ENCODE data around the gene DCC.

Gene DCC

DNA sequence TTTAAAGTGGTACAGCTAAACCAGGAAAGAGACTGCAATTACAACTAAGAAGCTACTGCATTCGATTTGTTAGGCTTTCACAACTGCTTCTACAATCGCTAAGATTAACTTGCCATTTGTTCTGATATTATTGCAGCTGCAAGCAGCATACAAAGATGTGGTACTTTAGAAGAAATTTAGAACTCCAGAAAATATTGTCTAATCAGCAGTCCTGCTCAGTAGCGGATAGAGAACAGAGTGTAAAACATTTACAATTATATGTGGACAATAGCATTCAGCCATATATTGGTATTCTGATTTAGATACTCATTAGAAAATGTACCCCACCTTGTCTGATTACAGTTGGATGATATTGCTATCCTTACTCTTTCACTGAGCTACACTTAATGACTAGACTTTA is 265.3 kb downstream of the DCC start:
- DNase-seq (ENCODE audit: low spot score): no peak

DNA sequence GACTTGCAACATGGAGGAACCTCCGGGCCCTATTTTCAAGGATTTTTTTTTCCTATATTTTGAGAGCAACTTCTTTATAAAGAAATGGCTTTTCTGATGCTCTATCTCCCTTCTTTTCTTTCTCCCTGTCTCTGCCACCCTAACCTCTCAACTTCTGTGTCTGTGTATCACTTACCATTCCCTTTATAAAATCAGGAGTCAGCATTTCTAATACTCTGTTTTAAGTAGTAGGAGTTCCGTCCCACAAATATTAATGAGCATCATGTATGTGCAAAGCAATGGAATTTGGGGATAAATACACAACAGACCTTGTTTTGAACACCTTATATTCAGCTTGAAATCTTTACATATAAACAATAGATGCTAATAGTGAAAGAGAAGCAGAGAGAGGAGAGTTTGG is 268.0 kb downstream of the DCC start:
- DNase-seq (ENCODE audit: low spot score): no peak

DNA sequence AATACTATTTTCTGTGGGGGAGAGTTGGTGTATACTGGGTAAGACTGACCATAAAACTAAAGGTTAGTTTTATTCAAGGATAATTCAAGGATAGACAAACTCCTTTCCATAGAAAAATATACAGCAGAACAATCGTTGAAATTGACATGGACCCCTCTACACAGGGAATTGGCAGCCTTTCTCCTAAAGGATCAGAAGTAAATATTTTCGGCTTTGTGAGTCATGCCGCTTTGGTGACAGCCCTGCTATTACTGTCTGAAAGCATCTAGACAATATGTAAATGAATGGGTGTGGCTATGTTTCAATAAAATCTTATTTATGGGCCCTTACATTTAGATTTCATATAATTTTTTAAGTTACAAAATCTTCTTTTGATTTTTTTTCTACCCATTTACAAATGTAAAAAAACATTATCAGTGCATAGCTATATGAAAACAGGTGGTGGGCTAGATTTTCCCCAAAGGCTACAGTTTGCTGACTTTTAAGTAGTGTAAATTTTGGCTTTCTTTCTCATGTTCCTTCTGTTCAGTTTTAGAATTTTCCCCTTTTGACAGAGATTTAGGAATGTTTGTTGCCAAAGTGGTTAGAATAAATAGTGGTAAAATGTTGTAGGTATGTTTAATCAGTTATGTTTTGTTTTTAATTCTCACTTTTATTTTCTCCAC is 270.6 kb downstream of the DCC start:
- DNase-seq (ENCODE audit: low spot score): no peak

DNA sequence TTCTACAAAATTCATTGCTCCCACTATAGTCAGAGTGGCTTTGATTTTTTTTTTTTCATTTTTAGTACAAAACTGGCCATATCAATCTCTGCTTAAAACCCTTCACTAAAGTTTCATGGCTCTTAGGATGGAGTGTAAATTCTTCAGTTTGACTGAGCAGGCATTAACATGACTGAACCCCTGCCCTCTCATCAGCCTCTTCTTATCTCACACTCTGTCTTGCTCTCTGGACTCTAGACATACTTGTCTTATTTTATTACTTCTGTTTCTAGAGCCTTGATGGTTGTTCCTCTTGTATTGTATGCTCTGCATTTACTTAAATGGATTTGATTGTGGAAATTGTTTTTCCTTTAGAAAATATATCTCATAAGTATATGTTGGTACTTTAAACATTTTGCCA is 272.4 kb downstream of the DCC start:
- DNase-seq (ENCODE audit: low spot score): no peak

DNA sequence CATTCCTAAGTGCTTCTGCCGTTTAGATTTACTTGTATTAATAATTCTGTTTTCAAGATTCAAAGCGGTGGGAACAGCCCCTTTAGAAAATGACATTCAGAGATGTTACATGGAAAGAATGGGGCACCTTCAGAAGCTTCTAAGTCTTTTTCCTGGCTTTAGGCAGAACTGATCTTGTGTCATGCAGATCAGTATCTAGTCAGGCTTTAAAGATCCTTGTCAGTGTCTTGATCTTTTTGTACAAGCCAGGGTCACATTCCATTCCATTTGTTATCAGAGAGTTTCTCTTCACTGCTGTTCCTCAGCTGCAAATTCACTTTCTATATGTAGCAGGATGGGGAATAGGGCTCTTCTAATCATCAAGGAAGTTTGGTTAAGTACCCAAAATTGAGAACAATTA is 275.3 kb downstream of the DCC start:
- no peak for DNase-seq (ENCODE audit: low spot score)

DNA sequence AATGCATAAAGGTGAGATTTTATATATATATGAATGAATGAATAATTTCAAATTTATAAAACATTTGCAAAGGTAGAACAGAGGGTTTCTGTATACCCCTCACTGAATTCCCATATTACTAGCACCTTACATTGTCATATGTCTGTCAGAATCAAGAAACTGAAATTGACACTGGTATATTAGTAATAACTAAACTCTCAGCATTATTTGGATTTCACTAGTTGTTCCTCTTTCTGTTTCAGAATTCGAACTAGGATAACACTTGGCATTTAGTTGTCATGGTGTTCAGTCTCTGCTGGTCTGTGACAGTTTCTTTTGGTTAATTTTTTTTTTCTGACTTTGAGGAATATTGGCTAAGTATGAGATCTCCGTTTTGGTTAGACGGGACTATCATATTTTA is 275.9 kb downstream of the DCC start:
- DNase-seq (ENCODE audit: low spot score): no peak

DNA sequence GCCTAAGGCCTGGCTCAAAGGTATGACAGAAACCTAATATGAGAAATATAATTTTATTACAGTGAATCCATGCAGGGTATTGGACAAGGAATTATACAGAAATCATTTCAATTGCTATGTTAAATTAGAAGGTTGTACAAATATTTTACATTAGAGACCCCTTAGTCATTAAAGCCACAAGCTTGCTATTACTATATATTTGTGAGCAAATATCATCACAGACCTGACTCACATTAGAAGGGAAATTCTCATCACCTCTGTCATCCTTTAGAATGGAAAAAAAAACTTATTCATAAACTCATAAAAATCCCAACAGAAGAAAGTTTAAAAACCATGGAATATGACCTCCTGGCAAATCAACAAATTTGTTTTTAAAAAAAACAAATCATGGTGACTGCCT is 277.9 kb downstream of the DCC start:
- DNase-seq (ENCODE audit: low spot score): no peak

DNA sequence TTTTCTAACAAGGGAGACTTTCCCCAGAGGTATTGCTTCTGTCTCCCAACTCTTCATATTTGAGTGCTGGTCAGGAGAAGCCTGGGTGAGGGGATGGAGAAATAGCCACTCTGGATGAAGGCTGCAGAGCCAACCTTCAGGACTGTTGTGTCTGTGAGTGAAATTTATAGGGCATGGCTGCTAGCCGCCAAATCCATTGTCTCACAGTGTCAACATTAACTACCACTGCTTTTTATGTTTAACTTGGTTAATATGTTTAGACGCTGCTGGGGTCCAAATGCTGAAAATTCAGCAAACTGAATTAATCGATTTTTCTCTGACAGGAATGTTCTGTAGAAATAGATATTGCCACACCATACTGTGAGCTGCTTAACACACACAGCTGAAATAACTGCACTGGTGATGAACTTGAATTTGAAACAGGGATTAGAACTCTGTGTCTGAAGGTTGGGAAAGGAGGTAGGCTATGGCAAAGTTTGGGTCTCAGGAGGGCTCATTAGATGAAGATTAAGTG is 281.0 kb downstream of the DCC start:
- no peak for DNase-seq (ENCODE audit: low spot score)

DNA sequence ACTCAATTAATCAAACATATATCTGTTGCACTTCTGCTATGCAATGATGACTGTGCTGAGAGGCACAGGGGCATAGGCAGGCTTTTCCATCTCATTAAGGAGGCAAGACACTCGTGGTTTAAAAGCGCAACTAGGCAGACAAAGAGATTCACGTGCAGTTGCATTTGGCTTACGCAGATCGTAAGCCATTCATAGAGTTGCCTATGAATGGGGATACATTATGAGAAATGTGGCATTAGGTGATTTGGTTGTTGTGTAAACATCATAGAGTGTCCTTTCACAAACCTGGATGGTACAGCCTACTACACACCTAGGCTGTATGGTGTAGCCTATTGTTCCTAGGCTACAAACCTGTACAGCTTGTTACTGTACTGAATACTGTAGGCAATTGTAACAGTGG is 284.7 kb downstream of the DCC start:
- no peak for DNase-seq (ENCODE audit: low spot score)

DNA sequence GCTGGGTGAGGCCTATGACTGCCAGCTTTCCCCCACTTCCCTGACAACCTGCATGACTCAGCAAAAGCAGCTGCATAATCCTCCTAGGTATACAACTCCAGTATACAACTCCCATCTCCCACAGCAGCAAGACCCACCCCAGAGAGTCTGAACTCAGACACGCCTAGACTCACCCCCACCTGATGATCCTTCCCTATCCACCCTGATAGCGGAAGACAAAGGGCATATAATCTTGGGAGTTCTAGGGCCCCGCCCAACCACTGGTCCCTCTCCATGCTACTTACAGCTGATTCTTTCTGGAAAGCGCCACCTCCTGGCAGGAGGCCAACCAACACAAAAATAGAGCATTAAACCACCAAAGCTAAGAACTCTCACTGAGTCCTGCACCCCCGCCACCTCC is 296.5 kb downstream of the DCC start:
- no peak for DNase-seq (ENCODE audit: low spot score)

DNA sequence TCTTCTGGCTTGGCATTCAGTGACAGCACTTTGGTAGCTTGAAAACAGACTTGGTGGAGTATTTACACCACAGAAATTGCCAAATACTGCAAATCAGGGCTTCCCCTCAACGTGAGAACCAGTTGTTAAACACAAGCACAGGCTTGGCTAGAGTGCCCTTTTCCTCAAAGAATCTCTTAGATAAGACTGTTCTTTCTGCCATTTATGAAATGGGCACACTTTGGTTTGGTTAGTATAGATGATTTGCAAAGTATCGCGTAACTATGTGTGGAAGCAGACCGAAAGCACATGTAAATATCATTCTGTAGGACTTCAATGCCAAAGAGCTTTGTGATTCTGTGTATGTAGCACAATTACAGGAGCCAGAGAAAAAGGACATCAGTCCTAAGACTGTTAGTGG is 308.2 kb downstream of the DCC start:
- no peak for DNase-seq (ENCODE audit: low spot score)

DNA sequence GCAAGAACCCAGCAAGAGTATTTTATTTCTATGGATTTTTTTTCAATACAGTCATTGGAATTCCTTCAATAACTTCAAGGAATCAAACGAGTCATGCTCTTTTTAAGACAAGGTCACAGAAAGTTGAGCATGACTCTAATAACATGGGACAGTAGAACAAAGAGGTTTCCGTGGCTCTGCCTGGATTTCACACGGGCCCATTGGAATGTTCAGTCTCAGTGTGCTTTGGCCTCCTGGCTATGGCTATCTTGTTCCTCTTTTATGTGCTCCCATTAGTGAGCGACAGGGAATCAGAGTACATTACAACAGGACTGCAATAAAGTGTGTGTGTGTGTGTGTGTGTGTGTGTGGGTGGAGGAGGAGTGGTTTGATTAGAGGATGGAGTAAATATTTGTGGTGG is 312.4 kb downstream of the DCC start:
- no peak for DNase-seq (ENCODE audit: low spot score)

DNA sequence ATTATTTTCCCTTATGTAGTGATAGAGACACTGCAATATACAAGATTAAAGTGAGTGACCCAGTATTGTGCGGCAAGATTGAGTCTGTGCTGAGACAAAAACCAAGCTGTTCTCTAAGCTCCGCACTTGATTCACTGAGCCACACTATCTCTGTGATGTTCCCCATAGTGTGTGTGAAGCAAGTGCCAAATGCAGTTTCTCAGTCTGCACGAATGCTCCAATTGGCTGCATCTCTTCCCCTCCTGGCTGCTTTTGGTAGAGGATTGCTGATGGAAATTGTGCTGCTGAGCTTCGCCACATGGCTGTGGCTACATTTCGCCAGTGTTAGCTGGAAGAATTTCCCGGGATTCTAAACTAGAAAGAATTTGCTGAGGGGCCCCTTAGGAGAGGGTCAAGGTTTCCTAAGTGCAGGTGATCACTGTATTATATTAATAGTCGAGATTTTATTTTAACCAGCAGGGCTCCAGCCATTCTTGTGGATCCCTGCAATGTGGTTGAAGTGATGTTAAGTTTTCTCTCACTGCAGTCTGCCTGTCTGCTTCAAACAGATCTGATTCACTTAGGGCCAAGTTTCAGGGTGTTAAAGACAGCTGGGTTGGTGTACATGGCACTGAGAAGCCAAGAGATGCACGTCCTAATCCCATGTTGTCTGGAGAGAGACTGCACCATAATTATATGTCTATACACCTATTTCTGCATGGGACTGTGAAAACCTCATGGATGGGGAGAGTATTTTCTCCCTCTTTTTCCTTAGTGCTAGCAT is 317.2 kb downstream of the DCC start:
- DNase-seq (ENCODE audit: low spot score): no peak

DNA sequence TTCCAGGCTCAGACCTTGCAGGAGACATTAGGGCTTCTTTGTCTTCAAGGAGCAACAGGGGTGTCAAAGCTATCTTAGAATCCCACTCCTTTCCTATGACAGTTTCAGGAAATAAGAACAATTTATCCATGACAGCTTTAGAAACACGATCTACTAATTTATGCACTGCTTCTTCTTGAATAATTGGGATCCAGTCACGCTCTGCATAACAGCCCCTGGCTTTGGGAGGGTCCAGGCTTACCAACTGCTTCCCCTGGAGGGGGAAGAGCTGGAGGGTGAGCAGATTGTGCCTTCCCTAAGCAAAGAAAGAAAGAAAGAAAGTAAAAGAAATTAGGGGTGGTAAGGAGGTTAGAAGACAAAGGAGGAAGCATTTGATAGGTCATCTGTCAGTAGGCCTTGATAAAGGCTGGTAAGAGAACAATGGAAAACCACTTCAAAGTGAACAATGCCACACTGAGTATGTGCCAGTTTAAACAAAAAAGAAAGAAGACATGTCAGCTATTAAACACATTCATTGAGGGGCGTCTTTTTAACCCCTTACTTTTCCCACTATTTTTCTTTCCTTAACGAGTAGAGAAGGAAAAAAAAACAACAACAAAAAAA is 327.6 kb downstream of the DCC start:
- DNase-seq (ENCODE audit: low spot score): no peak

DNA sequence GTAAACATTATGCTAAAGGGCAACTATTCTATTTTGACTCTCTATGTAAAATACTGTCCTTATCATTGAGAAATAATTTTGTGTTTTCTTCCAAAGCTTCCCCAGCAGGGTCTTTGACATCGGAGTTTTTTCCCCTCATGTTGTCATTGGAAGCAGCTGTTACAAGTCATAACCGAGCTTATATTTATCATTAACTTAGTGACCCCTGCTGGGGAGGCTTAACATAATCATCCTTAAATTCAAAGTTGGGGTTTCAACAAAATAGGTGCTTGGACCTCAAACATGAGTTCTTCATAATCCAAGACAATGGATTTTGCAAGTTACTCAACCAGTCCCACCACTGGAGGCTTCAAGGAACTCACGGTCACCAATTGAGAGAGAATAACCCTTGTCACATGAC is 330.9 kb downstream of the DCC start:
- DNase-seq (ENCODE audit: low spot score): no peak

DNA sequence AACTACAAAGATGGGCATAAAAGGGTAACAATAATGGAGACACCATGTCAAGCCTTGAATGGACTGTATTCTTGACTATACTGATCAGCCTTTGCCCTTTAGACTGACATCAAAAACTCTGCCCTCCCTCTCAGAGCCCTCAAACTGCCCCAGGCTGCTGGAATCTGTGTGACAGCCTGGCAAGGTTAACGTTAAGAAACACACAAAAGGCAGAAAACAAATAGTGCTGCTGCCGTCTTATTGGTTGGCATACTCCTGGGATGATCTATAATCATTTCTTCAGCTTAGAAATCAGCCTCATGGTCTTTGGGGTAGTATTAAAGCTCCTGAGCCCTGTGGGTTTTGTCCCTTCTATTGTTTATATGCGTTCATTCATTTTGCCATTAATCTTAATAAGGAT is 338.0 kb downstream of the DCC start:
- no peak for DNase-seq (ENCODE audit: low spot score)

DNA sequence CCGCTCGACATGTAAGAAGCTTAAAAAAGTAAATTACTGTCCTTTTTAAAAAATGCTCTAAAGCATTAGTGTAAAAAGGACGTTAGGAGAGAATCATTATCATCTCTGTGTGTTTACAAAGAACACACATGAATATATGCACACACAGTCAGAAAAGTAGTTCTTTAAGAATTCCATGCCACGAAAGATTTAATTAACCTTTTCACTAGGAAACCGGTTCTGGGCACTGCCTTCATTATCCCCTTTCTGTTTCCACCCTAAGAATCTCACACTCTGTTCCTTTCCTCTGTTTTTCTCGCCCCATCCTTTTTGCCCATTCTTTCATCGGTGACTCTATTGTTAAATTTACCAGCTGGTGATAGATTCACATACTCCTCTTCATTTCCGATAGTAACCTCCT is 338.6 kb downstream of the DCC start:
- DNase-seq (ENCODE audit: low spot score): no peak

DNA sequence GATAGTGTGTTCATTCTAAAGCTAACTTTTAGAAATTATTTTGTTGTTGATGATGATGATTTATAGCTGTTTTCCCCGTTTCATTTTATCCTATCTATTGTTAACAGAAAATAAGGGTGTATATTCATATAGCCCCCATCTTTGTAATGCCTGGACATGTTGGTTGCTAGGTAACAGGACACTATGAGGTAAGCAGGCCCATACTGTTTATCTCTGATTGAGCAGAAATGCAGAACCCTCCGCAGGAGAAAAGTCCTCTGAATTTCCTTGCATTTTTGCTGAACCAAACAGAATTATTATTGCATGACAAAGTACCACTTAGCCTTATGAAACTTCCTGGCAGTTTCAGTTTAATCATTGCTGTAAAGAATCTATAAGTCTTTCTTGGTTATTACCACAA is 339.4 kb downstream of the DCC start:
- DNase-seq (ENCODE audit: low spot score): no peak

DNA sequence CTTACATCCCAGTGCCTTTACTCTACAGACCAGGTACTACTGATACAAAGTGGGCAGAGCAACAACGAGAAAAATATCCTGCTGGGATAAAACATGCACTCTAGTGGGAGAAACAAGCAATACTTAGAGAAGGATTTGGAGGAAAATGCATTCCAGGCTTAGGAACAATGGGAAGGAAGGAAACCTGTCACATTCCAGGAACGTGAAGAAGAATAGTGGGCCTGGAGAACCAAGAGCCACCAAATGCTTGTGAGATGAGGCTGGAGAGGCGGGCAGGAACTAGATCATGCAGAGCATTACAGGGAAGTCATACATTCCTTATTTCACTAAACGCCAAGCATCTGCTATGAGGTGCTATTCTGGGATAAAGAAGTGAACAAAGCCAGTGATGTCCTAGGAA is 342.3 kb downstream of the DCC start:
- DNase-seq (ENCODE audit: low spot score): no peak

DNA sequence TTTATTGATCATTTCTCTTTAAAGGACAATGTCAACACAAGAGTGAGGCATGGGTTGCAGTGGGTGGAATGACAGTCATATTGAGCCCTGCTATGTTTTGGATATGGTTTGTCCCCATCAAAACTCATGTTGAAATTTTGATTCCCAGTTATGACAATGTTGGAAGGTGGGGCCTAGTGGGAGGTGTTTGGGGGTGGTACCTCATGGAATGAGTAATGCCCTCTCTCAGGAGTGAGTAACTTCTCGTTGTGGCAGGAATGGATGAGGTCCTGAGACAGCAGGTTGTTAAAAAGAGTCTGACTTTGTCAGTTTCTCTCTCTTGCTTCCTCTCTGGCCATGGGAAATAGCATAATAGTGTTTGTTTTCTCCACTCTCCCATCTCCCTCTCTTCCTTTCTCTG is 345.3 kb downstream of the DCC start:
- DNase-seq (ENCODE audit: low spot score): no peak

DNA sequence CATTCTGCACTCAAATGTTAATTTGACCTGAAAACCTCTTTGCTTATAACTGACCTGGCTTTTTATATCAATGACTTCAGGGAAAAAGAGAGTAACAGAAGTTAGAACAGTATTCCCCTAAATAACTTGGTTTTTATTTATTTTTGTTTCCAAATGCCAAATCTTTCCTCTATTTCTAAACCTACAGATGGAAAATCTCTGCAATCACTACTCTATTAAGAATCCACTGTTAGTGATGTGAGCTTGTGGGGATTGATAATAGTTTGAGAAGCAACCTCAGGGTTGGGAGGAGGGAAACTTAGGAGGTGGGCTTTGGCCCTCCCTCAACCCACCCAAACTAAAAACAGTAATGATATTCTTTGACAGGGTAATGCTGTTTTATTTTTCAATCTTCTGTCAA is 351.8 kb downstream of the DCC start:
- no peak for DNase-seq (ENCODE audit: low spot score)

DNA sequence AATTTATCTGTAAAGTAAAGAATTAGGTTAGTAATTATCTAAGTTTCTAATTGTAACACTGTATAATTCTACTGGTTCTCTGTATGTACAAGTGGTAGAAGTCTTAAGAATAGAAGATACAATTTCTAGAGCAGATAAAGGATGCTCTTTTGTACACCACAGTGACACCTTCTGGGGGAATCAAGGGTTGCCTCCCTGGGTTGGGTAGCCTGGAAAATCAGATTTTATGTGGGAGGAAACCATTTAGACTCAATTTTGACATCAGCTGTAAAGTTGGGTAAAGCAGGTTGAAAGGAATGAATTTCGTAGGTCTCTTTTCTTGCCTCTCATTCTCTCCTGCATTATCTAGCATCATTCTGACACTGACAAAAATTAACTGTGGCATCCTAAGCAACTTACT is 354.8 kb downstream of the DCC start:
- DNase-seq (ENCODE audit: low spot score): no peak

DNA sequence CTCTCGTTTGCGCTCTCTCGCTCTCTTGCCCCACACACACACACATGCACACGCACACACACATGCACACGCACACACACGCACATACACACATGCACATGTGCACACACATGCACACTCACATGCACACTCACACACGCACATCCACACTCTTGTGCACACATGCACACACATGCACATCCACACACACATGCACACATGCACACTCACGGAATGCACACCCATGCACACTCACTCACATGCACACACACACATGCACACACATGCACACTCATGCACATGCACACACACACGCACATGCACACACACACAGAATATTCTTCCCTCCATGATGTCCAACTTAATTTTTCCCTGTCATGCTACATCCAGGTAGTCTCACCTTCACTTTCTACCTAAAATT is 360.1 kb downstream of the DCC start:
- DNase-seq (ENCODE audit: low spot score): no peak

DNA sequence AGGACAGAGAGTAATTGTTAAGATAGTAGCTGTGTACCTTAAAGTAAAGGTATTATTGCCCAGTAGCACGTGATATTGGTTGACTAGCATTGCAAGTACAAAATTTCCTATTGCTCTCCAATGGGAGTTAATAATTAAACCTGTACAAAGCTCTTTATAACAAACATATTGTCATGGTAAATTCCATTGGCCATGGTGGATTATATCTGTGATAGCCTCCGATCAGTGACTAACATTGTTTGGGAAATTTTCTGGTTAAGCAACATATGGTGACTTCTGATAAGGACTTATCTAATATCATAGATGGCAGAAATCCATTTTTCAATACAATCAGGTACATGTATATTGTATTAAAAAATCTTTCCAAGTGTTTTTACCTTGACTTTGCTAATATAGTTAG is 360.8 kb downstream of the DCC start:
- DNase-seq (ENCODE audit: low spot score): no peak

Measured in LoVo (cell line).